K562 (cell line): ENCODE results near the gene SLC10A3.

Source experiments
- ARNT ChIP-seq, 2 experiments: fragments of 450-650 bp; IDR thresholded peaks; 2 replicates each; pipeline ENCODE4 v1.6.1; 2016; ENCODE audit warnings: mild to moderate bottlenecking in 1 of 2
- ASH1L ChIP-seq: fragments of 450-650 bp; IDR thresholded peaks from 2 replicates; pipeline ENCODE4 v1.6.1; 2018; ENCODE audit warnings: borderline replicate concordance, mild to moderate bottlenecking, low read depth; ENCODE audit not compliant: partially characterized antibody
- HIVEP1 ChIP-seq: fragments of 250-450 bp; sonication (Bioruptor Pico); IDR thresholded peaks from 2 replicates; pipeline ENCODE4 v1.4.0; 2020; ENCODE audit warnings: mild to moderate bottlenecking
- JUN ChIP-seq, 2 experiments: sonication (generic) in 1 of 2; formaldehyde crosslinking in 1 of 2; IDR thresholded peaks; 2 replicates each; pipeline versions ENCODE4 v1.6.1 to v1.8.0; 2012 to 2022; ENCODE audit warnings: borderline replicate concordance in 2 of 2, mild to moderate bottlenecking in 2 of 2, improper control_type of control experiment in 1 of 2, low read depth in 1 of 2, low read length in 1 of 2, missing genetic modification reagents in 1 of 2
- MTA1 ChIP-seq: fragments of 450-650 bp; IDR thresholded peaks from 2 replicates; pipeline ENCODE4 v1.6.1; 2017; ENCODE audit warnings: borderline replicate concordance
- MYBL2 ChIP-seq, 2 experiments: fragments of 450-650 bp in 1 of 2; sonication (generic) in 1 of 2; formaldehyde crosslinking in 1 of 2; IDR thresholded peaks; 2 replicates each; pipeline versions ENCODE4 v1.6.1 to v1.8.1; 2017 to 2022; ENCODE audit warnings: borderline replicate concordance in 1 of 2, inconsistent platforms in 1 of 2, low read depth in 1 of 2, mild to moderate bottlenecking in 1 of 2, missing genetic modification reagents in 1 of 2, moderate library complexity in 1 of 2
- NBN ChIP-seq: fragments of 450-650 bp; IDR thresholded peaks from 2 replicates; pipeline ENCODE4 v1.6.1; 2016; ENCODE audit warnings: low read depth, mild to moderate bottlenecking
- NFXL1 ChIP-seq: fragments of 450-650 bp; formaldehyde crosslinking; IDR thresholded peaks from 2 replicates; pipeline ENCODE4 v1.4.0; 2021; ENCODE audit warnings: mild to moderate bottlenecking
- POLR2A ChIP-seq: fragments of 450-650 bp; conservative IDR thresholded peaks from 2 replicates; pipeline ENCODE4 v1.6.1; 2016
- SMC3 ChIP-seq: conservative IDR thresholded peaks from 2 replicates; pipeline ENCODE4 v1.6.1; 2011; ENCODE audit warnings: low read depth, low read length, improper control_type of control experiment; ENCODE audit not compliant: insufficient read depth
- TF ChIP-seq, protein P1 (sequence below): fragments of 250-450 bp; sonication (Bioruptor Pico); IDR thresholded peaks from 2 replicates; pipeline ENCODE4 v1.5.0; 2020; ENCODE audit warnings: mild to moderate bottlenecking, borderline replicate concordance
- TF ChIP-seq, protein P2 (sequence below): sonication (generic); formaldehyde crosslinking; IDR thresholded peaks from 2 replicates; pipeline ENCODE4 v1.4.0; 2020; ENCODE audit warnings: mild to moderate bottlenecking, missing genetic modification reagents
- TF ChIP-seq, protein P3 (sequence below), 3 experiments: IDR thresholded peaks in 2 of 3; conservative IDR thresholded peaks in 1 of 3; 2 replicates each; pipeline ENCODE4 v1.5.1; 2011 to 2012; ENCODE audit warnings: low read length in 3 of 3, mild to moderate bottlenecking in 3 of 3, control low read depth in 2 of 3, improper control_type of control experiment in 1 of 3, inconsistent platforms in 1 of 3, low read depth in 1 of 3, mixed read lengths in 1 of 3, moderate library complexity in 1 of 3; ENCODE audit not compliant: insufficient read depth in 2 of 3

DNA sequence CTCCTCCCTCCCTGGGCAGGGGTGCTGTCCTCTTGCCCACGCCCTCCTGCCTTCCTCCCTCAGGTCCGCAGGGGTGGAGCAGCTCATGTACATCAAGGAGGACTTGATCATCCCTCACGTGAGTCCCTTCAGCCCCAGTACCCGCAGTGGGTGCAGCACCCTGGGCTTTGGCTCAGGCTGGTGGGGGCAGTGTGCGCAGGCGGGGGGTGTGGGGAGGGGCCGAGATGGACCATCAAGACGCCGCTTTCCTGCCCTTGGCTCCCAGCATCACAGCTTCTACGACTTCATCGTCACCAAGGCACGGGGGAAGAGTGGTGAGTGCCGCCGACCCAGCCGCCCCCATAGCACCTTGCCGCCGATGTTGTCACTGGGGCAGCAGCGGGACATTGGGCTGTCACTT lies 40.8 kb downstream of the SLC10A3 start:
- TF ChIP-seq MYBL2 (IDR thresholded peaks at IDR 0.05; ENCODE audit: low read depth), result no peak
- no peak for TF ChIP-seq MYBL2 (CRISPR knock-in tag; IDR thresholded peaks at IDR 0.05; ENCODE audit: borderline replicate concordance)
- TF ChIP-seq ASH1L, result no peak
- TF ChIP-seq, protein P1, sequence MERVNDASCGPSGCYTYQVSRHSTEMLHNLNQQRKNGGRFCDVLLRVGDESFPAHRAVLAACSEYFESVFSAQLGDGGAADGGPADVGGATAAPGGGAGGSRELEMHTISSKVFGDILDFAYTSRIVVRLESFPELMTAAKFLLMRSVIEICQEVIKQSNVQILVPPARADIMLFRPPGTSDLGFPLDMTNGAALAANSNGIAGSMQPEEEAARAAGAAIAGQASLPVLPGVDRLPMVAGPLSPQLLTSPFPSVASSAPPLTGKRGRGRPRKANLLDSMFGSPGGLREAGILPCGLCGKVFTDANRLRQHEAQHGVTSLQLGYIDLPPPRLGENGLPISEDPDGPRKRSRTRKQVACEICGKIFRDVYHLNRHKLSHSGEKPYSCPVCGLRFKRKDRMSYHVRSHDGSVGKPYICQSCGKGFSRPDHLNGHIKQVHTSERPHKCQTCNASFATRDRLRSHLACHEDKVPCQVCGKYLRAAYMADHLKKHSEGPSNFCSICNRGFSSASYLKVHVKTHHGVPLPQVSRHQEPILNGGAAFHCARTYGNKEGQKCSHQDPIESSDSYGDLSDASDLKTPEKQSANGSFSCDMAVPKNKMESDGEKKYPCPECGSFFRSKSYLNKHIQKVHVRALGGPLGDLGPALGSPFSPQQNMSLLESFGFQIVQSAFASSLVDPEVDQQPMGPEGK (CRISPR knock-in tag), result no peak
- no peak for TF ChIP-seq HIVEP1 (CRISPR knock-in tag)
- TF ChIP-seq NFXL1, result no peak
- TF ChIP-seq, protein P2, sequence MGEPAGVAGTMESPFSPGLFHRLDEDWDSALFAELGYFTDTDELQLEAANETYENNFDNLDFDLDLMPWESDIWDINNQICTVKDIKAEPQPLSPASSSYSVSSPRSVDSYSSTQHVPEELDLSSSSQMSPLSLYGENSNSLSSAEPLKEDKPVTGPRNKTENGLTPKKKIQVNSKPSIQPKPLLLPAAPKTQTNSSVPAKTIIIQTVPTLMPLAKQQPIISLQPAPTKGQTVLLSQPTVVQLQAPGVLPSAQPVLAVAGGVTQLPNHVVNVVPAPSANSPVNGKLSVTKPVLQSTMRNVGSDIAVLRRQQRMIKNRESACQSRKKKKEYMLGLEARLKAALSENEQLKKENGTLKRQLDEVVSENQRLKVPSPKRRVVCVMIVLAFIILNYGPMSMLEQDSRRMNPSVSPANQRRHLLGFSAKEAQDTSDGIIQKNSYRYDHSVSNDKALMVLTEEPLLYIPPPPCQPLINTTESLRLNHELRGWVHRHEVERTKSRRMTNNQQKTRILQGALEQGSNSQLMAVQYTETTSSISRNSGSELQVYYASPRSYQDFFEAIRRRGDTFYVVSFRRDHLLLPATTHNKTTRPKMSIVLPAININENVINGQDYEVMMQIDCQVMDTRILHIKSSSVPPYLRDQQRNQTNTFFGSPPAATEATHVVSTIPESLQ (CRISPR knock-in tag), result no peak
- TF ChIP-seq, protein P3, sequence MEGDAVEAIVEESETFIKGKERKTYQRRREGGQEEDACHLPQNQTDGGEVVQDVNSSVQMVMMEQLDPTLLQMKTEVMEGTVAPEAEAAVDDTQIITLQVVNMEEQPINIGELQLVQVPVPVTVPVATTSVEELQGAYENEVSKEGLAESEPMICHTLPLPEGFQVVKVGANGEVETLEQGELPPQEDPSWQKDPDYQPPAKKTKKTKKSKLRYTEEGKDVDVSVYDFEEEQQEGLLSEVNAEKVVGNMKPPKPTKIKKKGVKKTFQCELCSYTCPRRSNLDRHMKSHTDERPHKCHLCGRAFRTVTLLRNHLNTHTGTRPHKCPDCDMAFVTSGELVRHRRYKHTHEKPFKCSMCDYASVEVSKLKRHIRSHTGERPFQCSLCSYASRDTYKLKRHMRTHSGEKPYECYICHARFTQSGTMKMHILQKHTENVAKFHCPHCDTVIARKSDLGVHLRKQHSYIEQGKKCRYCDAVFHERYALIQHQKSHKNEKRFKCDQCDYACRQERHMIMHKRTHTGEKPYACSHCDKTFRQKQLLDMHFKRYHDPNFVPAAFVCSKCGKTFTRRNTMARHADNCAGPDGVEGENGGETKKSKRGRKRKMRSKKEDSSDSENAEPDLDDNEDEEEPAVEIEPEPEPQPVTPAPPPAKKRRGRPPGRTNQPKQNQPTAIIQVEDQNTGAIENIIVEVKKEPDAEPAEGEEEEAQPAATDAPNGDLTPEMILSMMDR (IDR thresholded peaks at IDR 0.05 in 2 of 3, conservative IDR thresholded peaks at IDR 0.05 in 1 of 3; ENCODE audit: insufficient read depth in 2 of 3, low read depth in 1 of 3, low read length in 3 of 3), result no peak
- no peak for TF ChIP-seq SMC3
- TF ChIP-seq MTA1, result no peak
- no peak for TF ChIP-seq POLR2A
- no peak for TF ChIP-seq NBN
- TF ChIP-seq ARNT (IDR thresholded peaks at IDR 0.05), result no peak
- TF ChIP-seq JUN (IDR thresholded peaks at IDR 0.05; ENCODE audit: borderline replicate concordance, low read depth, low read length), result no peak
- TF ChIP-seq JUN (CRISPR knock-in tag; IDR thresholded peaks at IDR 0.05; ENCODE audit: borderline replicate concordance), result no peak
